ENCODE data around the gene PCSK6.

PCSK6 gene

DNA sequence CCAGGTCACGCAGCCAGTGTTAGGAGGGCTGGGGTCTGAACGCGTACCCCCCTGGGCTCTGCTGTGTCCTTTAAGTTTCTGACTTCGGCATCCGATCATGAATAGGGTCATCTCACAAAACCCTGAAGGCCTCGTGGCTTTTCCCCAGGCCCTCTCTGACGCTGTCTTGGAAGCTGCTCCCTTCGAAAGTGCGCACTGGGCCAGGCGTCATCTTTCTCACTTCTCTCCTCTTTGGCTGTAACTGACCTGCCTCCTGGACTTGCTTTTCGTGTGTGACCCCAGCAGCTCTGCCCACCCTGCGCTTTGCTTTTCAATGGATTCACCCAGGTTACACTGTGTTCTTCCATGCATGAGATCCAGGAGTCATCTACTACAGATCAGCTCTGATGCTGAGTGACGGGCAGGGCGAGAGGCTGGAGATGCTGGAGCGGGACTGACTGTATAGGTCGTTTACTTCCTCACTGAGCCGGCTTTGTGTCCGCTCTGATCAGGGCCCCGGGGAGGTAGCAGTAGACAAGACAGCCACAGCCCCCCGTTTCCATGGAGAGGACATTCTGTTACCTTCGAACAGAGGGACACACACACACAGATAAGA, 45.0 kb upstream of the PCSK6 start:
- TF ChIP-seq, protein P1, sequence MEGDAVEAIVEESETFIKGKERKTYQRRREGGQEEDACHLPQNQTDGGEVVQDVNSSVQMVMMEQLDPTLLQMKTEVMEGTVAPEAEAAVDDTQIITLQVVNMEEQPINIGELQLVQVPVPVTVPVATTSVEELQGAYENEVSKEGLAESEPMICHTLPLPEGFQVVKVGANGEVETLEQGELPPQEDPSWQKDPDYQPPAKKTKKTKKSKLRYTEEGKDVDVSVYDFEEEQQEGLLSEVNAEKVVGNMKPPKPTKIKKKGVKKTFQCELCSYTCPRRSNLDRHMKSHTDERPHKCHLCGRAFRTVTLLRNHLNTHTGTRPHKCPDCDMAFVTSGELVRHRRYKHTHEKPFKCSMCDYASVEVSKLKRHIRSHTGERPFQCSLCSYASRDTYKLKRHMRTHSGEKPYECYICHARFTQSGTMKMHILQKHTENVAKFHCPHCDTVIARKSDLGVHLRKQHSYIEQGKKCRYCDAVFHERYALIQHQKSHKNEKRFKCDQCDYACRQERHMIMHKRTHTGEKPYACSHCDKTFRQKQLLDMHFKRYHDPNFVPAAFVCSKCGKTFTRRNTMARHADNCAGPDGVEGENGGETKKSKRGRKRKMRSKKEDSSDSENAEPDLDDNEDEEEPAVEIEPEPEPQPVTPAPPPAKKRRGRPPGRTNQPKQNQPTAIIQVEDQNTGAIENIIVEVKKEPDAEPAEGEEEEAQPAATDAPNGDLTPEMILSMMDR (IDR thresholded peaks at IDR 0.05), result no peak

DNA sequence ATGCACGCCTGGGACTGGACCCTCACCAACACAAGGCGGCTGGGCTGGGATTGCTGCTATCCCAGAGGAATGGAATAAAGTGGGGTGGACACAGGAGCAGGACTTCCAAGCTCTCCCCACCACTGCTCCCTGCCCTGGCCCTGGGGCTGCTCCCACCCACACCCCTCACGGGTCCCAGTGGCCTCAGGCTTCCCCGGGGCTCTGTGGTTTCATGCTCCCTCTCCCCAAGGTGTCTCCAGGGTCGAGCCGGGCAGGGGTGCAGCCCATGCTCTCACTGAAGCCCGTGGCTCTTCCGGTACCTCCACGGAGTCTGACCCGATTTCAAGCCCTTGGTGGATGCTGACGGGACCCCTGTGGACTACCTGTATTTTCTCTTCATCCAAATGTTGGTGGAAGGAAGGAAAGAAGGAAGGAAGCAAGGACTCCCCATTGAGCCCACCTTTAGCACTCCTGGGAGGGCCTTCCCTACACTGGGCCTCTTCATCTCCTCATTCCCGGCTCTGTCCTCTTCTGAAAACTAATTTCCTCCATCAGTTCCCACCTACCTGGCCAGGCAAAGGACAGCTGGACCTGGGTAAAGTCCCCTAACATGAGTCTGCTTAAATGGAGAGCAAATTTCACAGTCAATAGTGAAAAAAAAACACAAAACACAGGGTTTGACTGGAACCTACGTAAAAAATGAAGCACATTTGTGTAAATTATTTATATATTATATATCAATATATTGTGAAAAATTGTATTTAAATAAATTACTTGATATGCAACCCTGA, 44.0 kb upstream of the PCSK6 start:
- TF ChIP-seq, protein P1 (IDR thresholded peaks at IDR 0.05), result no peak

DNA sequence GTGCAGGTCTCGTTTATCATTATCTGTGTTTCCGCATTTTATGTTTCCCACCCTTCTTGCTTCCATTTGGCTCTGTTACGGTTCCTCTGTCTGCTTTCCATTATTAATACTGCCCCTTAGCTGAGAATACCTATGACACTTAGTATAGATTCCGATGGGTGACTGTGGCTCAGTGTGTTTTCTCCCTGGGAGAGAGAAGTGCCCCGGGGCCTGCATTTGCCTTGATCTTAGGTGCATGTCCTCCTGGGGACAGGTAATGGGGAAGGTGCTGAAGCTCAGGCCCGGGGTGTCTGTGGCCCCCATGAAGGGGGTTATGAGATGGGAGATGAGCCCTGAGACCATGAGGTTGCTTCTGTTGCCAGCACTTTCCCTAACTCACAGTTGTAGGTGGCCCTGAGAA, 43.4 kb upstream of the PCSK6 start:
- TF ChIP-seq, protein P1 (IDR thresholded peaks at IDR 0.05), result no peak

DNA sequence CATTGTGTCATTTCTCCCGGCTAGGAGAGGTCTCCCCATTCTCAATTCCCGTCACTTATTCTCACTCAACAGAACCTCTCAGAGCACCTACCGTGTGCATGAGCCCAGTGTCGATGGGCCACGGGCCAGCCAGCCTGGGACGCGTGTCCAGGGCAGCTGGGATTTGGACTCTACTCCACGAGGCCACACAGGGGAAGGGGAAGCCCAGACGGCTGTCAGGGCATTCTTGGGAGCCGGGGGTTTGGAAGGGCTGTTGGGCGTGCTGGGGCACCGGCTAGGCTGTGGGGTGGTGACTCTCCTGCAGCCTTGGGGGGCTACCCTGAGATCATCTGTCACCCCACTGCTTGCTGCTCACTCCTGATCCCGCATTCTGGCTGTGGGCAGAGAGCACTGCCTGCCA, 41.7 kb upstream of the PCSK6 start:
- TF ChIP-seq, protein P1 (IDR thresholded peaks at IDR 0.05), result no peak

DNA sequence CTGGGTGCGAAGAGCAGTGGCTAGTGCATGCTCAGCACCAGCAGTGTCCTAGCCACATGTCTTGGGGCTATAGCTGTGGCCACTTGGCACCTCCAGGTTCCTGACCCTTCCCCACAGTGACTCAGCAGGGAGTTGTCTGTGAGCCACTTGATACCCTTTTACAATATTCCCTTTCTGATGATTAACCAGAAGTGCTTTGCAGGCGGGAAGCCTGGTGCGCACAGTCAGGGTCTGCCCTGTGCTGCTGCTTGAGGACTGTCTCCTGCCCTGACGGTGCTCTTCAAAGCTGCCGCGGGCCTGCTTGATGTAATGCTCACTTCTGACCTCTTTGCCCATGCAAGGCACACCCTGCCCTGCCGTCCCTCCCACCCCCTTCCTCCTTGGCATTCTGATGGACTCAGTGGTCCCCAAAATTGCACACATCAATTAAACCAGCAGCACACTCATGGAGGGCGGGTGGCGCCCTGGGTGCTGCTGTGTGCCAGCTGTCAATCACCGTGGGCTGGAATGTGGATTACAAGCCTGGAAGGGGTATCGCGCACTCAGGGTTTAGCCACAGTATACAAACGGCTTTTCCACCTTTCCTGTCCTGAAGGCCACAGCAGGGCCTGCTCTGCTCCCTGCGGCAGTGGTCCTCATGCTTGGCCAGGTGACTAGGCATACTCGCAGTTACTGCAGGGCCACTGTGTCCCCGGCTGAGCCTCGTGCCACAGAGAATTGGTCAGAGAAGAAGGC, 40.9 kb upstream of the PCSK6 start:
- TF ChIP-seq, protein P1 (IDR thresholded peaks at IDR 0.05), result no peak

DNA sequence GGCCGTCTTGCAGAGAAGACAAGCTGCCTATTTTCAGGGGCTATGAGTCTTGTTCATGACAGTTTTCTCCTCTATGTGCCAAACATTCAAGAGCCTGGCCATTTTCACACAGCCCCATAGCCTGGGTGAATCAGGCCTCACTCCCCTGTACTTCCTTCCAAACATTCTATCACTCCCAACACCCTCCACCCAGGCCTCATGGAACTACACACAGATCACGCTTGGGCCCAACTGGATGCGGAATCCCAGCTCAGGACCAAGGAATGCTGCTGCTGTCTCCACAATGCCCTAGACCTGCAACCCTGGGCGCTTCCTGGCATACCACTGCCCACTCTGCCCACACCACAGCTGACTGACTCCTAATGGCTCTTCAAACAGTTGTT, 39.4 kb upstream of the PCSK6 start:
- TF ChIP-seq, protein P1 (IDR thresholded peaks at IDR 0.05), result no peak

DNA sequence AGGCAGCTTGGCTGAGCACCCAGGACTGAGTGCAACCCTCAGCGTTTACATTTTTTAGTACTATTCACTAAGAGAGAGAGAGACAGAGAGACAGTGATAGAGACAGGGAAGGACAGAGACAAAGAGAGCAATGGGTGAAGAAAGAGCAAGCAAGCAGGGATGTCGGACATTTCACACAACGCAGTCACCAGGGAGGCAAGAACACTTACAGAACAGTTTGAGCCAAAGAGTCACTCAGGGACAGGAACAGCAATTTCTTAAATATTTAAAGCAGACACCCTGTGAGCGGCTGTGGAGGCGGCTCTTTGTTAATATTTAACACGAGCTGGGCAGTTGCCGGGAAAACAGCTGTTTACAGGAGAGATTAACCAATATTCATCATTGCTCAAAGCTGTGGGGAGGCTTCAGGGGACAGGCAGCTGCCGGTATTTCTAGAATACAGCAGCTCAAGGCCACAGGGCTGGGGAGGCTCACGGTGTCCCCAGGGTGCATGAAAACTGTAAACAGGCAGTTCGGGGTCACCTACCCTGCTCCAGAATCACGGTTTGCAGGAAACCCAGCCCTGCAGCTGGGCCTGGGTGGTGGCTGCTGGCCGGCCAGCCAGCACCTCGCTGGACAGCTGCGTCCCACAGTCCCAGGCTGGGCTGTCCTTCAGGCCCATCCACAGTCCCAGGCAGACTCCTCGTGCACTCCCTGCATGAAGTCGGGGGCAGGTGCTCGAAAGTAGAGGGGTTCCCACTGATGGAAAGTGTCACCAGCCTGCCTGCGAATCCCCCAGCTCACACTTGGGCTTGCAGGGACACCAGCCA, 38.8 kb upstream of the PCSK6 start:
- TF ChIP-seq, protein P1 (IDR thresholded peaks at IDR 0.05), result no peak

Measured in LNCAP (cell line).